ENCODE results near the gene SUMO3.

Gene SUMO3

GRCh38 chr21:44812640-44813039 is 5.2 kb downstream of the SUMO3 start:
- no peak for DNase-seq (ENCODE audit: low read depth)
- H3K4me3 ChIP-seq (ENCODE audit: low read depth, low read length): no peak overlapping the region

- no peak for DNase-seq (ENCODE audit: low read depth)
- H3K4me3 ChIP-seq (ENCODE audit: low read depth, low read length): no peak overlapping the region
Observed at GRCh38 chr21:44810779-44811178, 7.1 kb downstream of the SUMO3 start.

- DNase-seq (ENCODE audit: low read depth): no peak
Observed at GRCh38 chr21:44805859-44806258, 12.0 kb downstream of the SUMO3 start.

GRCh38 chr21:44805226-44805625 is 12.6 kb downstream of the SUMO3 start:
- DNase-seq (ENCODE audit: low read depth): no peak
- no peak overlapping the region for H3K4me3 ChIP-seq (ENCODE audit: low read depth, low read length)

More at GRCh38 chr21:44805859-44806258, 12.0 kb downstream of the SUMO3 start:
- H3K4me3 ChIP-seq (ENCODE audit: low read depth, low read length): no peak overlapping the region

- no peak for DNase-seq (ENCODE audit: low read depth)
- no peak overlapping the region for H3K4me3 ChIP-seq (ENCODE audit: low read depth, low read length)
Observed at GRCh38 chr21:44804762-44805161, 13.1 kb downstream of the SUMO3 start.

GRCh38 chr21:44803651-44804050 is 14.2 kb downstream of the SUMO3 start:
- no peak for DNase-seq (ENCODE audit: low read depth)
- no peak overlapping the region for H3K4me3 ChIP-seq (ENCODE audit: low read depth, low read length)

- DNase-seq (ENCODE audit: low read depth): no peak
- peak overlapping the region; percentile 78 for H3K4me3 ChIP-seq (ENCODE audit: low read depth, low read length)
Observed at GRCh38 chr21:44802396-44803153, 15.3 kb downstream of the SUMO3 start.

- H3K4me3 ChIP-seq (ENCODE audit: low read depth, low read length): peak within 1 kb of the TSS; percentile 78
- peak; percentile 33 for DNase-seq (ENCODE audit: low read depth)
Observed at GRCh38 chr21:44801468-44802395, 16.1 kb downstream of the SUMO3 start, which contains the start of gene UBE2G2. TSS of gene UBE2G2 (minus strand) at chr21:44801820. CDS start at chr21:44801748, 72 bp downstream.

- no peak for DNase-seq (ENCODE audit: low read depth)
- peak overlapping the region; percentile 78 for H3K4me3 ChIP-seq (ENCODE audit: low read depth, low read length)
Observed at GRCh38 chr21:44800971-44801467, 16.8 kb downstream of the SUMO3 start.

GRCh38 chr21:44800103-44800502 is 17.8 kb downstream of the SUMO3 start:
- peak overlapping the region; percentile 78 for H3K4me3 ChIP-seq (ENCODE audit: low read depth, low read length)
- DNase-seq (ENCODE audit: low read depth): peak; percentile 23

- DNase-seq (ENCODE audit: low read depth): no peak
- no peak overlapping the region for H3K4me3 ChIP-seq (ENCODE audit: low read depth, low read length)
Observed at GRCh38 chr21:44799646-44800045, 18.2 kb downstream of the SUMO3 start.

- no peak overlapping the region for H3K4me3 ChIP-seq (ENCODE audit: low read depth, low read length)
- DNase-seq (ENCODE audit: low read depth): no peak
Observed at GRCh38 chr21:44797775-44798174, 20.1 kb downstream of the SUMO3 start.

GRCh38 chr21:44795342-44795741 is 22.5 kb downstream of the SUMO3 start:
- DNase-seq (ENCODE audit: low read depth): no peak
- no peak overlapping the region for H3K4me3 ChIP-seq (ENCODE audit: low read depth, low read length)

- no peak overlapping the region for H3K4me3 ChIP-seq (ENCODE audit: low read depth, low read length)
- DNase-seq (ENCODE audit: low read depth): no peak
Observed at GRCh38 chr21:44793592-44794374, 24.1 kb downstream of the SUMO3 start.

GRCh38 chr21:44792702-44793591 is 24.9 kb downstream of the SUMO3 start:
- peak; percentile 11 for DNase-seq (ENCODE audit: low read depth)
- H3K4me3 ChIP-seq (ENCODE audit: low read depth, low read length): no peak overlapping the region

GRCh38 chr21:44791993-44792392 is 25.9 kb downstream of the SUMO3 start:
- DNase-seq (ENCODE audit: low read depth): no peak
- no peak overlapping the region for H3K4me3 ChIP-seq (ENCODE audit: low read depth, low read length)

GRCh38 chr21:44791246-44791645 is 26.6 kb downstream of the SUMO3 start:
- no peak overlapping the region for H3K4me3 ChIP-seq (ENCODE audit: low read depth, low read length)
- no peak for DNase-seq (ENCODE audit: low read depth)

- DNase-seq (ENCODE audit: low read depth): no peak
Observed at GRCh38 chr21:44790368-44790767, 27.5 kb downstream of the SUMO3 start.

More at GRCh38 chr21:44790368-44790767, 27.5 kb downstream of the SUMO3 start:
- no peak overlapping the region for H3K4me3 ChIP-seq (ENCODE audit: low read depth, low read length)
